Gastroesophageal sphincter (tissue), 4 donors: ENCODE measurements around the gene IKZF2. TPM values are rescaled to one million over a fixed set of nuclear protein-coding genes. Genes with fewer than 3 reads are reported as not detected.

Experiments
- ATAC-seq: fragments of 150-250 bp; one replicate; pipeline ENCODE4 v1.9.1; 2016; ENCODE audit warnings: mild to moderate bottlenecking, moderate library complexity
- H3K27ac ChIP-seq, 4 donors: fragments of 200-600 bp; sonication (generic) in 3 of 4; 1 replicate in 3 of 4; 2 replicates in 1 of 4; pipeline ENCODE4 v1.5.1; 2016 to 2019
- H3K27me3 ChIP-seq: fragments of 200-600 bp; sonication (generic); one replicate; pipeline ENCODE4 v1.5.1; 2019
- H3K36me3 ChIP-seq, 2 donors: fragments of 200-600 bp; sonication (generic); one replicate each; pipeline ENCODE4 v1.5.1; 2019; ENCODE audit warnings: control low read depth in 1 of 2
- H3K4me1 ChIP-seq, 3 donors: fragments of 200-600 bp; sonication (generic); 1 replicate in 2 of 3; 2 replicates in 1 of 3; pipeline ENCODE4 v1.5.1; 2016 to 2019; ENCODE audit warnings: control low read depth in 2 of 3
- H3K4me3 ChIP-seq, 2 donors: fragments of 200-600 bp; sonication (generic); one replicate each; pipeline ENCODE4 v1.5.1; 2019; ENCODE audit warnings: mild to moderate bottlenecking in 1 of 2, moderate library complexity in 1 of 2
- H3K9me3 ChIP-seq, 3 donors: fragments of 200-600 bp; sonication (generic); one replicate each; pipeline ENCODE4 v1.5.1; 2017 to 2019; ENCODE audit warnings: control low read depth in 2 of 3
- EP300 ChIP-seq: sonication (generic); formaldehyde crosslinking; IDR thresholded peaks from one replicate; pipeline ENCODE4 v1.6.1; 2017; ENCODE audit warnings: antibody characterized with exemption, mild to moderate bottlenecking
- POLR2A ChIP-seq, 2 donors: fragments of 450-650 bp; IDR thresholded peaks; one replicate each; pipeline ENCODE4 v1.6.1; 2017; ENCODE audit warnings: antibody characterized with exemption in 2 of 2, mild to moderate bottlenecking in 2 of 2, moderate library complexity in 1 of 2
- POLR2AphosphoS5 ChIP-seq: sonication (generic); formaldehyde crosslinking; IDR thresholded peaks from one replicate; pipeline ENCODE4 v1.6.1; 2017; ENCODE audit warnings: antibody characterized with exemption
- WGBS, 2 donors: methylation state at CpG; one replicate each; pipeline ENCODE4 v1.1.5; 2018; ENCODE audit warnings: low coverage in 1 of 2; 5-methylcytosine and 5-hydroxymethylcytosine counted together
- total RNA-seq, 4 donors: library from RNA; depleted of rRNA; stranded (reverse); fragments of >200 nt; gene quantifications; one replicate each; pipeline ENCODE4 v1.1.0, GENCODE V29; 2016
- TF ChIP-seq, protein P1 (sequence below), 4 experiments: fragments of 200-600 bp in 2 of 4; fragments of 450-650 bp in 2 of 4; sonication (generic) in 1 of 4; IDR thresholded peaks; one replicate each; pipeline ENCODE4 v1.5.1; 2017 to 2019; ENCODE audit warnings: antibody characterized with exemption in 4 of 4, mild to moderate bottlenecking in 2 of 4, moderate library complexity in 2 of 4

The IKZF2 gene
- total RNA-seq, 4 donors from 2014 or later, result 4.2 to 11.6 (median 9.6) TPM

DNA sequence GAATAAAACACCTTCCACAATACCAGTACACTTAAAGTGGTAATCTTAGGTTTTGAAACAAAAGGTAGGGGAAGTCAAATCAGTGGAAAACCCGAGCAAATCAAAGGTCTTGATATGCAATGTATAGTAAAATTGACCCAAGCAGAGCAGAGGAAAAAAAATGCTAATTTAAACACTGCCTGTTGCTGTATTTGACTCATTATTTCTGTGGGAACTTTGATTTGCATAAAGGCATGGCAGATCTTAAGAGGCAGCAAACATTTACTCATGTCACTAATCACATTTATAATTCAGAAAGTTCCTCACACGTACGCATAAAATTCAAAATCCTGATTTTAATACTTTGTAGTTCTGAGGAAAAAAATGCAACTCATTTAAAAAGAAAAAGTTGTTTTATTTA is 64.4 kb downstream of the IKZF2 start:
- TF ChIP-seq POLR2AphosphoS5 (no peak), POLR2A (IDR thresholded peaks at IDR 0.05) (no peak)
- TF ChIP-seq, protein P1, sequence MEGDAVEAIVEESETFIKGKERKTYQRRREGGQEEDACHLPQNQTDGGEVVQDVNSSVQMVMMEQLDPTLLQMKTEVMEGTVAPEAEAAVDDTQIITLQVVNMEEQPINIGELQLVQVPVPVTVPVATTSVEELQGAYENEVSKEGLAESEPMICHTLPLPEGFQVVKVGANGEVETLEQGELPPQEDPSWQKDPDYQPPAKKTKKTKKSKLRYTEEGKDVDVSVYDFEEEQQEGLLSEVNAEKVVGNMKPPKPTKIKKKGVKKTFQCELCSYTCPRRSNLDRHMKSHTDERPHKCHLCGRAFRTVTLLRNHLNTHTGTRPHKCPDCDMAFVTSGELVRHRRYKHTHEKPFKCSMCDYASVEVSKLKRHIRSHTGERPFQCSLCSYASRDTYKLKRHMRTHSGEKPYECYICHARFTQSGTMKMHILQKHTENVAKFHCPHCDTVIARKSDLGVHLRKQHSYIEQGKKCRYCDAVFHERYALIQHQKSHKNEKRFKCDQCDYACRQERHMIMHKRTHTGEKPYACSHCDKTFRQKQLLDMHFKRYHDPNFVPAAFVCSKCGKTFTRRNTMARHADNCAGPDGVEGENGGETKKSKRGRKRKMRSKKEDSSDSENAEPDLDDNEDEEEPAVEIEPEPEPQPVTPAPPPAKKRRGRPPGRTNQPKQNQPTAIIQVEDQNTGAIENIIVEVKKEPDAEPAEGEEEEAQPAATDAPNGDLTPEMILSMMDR (IDR thresholded peaks at IDR 0.05), result no peak
- Histone ChIP-seq H3K4me1 (peaks cover 0 to 30% (median 8%) of the 10 kb centered on the region in 3 donors), H3K4me3 (no peak overlapping the region), H3K27me3 (no peaks in the 10 kb centered on the region), H3K9me3 (no peaks in the 10 kb centered on the region), H3K36me3 (no peaks in the 10 kb centered on the region), H3K27ac (no peak overlapping the region)
- WGBS, 2 donors, result 88 to 94% methylated on average over 3 of the region's 3 CpGs
- no peak for ATAC-seq

DNA sequence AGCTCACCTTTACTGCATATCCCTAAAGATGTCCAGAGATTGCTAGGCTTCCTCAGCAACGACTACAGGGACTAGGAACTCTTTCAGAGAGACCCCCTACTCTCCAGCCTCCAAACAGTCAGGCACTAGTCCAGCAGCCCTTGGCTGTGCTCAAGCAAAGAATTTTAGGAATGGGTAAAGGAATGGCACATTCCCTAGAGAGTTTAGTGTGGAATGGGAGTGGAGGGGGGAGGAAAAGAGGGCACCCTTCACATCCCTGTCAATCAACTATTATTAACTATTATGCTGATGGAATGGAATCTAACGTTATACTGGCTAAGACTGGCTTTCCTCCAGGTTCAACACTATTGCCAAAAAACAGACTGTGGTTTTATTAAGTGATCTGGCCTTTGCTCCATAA is 64.8 kb downstream of the IKZF2 start:
- Histone ChIP-seq H3K4me1 (peaks cover 0 to 30% (median 8%) of the 10 kb centered on the region in 3 donors), H3K4me3 (no peak overlapping the region), H3K27me3 (no peaks in the 10 kb centered on the region), H3K27ac (peak overlapping the region in 1 of 4 donors; percentile 22), H3K36me3 (no peaks in the 10 kb centered on the region), H3K9me3 (no peaks in the 10 kb centered on the region)
- no peak for TF ChIP-seq EP300
- TF ChIP-seq POLR2A (IDR thresholded peaks at IDR 0.05), result no peak
- no peak for TF ChIP-seq POLR2AphosphoS5
- TF ChIP-seq, protein P1 (IDR thresholded peaks at IDR 0.05), result no peak
- ATAC-seq, result no peak
- WGBS, 2 donors, result 17 to 20% methylated on average over 2 of the region's 2 CpGs

DNA sequence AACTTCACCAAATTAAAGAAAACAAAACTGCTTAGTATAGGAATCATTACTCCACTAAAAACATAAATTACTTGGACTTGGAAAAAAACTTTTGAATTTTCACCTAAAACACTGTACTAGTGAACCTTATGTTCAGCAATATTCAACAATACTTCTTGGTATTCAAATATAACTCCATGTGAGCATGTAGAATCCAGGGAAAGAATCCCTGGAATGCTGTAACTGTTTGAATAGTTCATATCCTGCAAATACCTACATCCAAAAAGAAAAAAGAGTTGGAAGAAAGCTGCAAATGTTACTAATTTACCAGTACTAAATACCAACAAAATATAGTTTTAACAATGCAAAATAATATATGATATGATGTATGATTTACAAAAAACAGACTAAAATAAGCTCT is 65.4 kb downstream of the IKZF2 start:
- Histone ChIP-seq H3K36me3 (no peaks in the 10 kb centered on the region), H3K27ac (peak overlapping the region in 1 of 4 donors; percentile 22), H3K27me3 (no peaks in the 10 kb centered on the region), H3K9me3 (no peaks in the 10 kb centered on the region), H3K4me3 (no peak overlapping the region), H3K4me1 (peaks cover 0 to 30% (median 8%) of the 10 kb centered on the region in 3 donors)
- ATAC-seq, result no peak
- TF ChIP-seq POLR2AphosphoS5, result no peak
- TF ChIP-seq, protein P1 (IDR thresholded peaks at IDR 0.05), result no peak
- TF ChIP-seq EP300, result no peak
- TF ChIP-seq POLR2A (IDR thresholded peaks at IDR 0.05), result no peak

DNA sequence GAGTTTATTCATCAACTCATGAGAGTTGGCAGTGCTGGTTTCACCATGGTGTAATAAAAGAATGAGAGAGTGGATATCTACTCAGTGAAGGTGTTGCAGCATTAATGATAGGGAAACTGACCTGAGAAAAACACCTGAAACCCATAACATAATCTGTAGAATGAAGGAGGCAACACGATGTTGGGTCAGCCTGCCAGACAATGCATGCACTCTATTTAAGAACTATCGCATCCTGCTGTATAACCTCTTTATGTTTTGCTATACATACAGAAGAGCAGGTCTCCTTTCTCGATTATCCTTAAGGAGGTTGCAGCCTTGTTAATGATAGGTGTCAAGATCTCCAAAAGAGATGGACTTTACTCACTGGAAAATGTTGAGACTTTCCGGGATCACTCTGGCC is 65.9 kb downstream of the IKZF2 start:
- Histone ChIP-seq H3K9me3 (no peaks in the 10 kb centered on the region), H3K27me3 (no peaks in the 10 kb centered on the region), H3K27ac (no peak overlapping the region), H3K4me3 (no peak overlapping the region), H3K36me3 (no peaks in the 10 kb centered on the region), H3K4me1 (peaks cover 0 to 30% (median 8%) of the 10 kb centered on the region in 3 donors)
- WGBS, 2 donors, result 68 to 93% methylated on average over 3 to 4 of the region's 4 CpGs
- no peak for TF ChIP-seq POLR2AphosphoS5
- TF ChIP-seq, protein P1 (IDR thresholded peaks at IDR 0.05), result no peak
- TF ChIP-seq POLR2A (IDR thresholded peaks at IDR 0.05), result no peak
- no peak for TF ChIP-seq EP300
- no peak for ATAC-seq

DNA sequence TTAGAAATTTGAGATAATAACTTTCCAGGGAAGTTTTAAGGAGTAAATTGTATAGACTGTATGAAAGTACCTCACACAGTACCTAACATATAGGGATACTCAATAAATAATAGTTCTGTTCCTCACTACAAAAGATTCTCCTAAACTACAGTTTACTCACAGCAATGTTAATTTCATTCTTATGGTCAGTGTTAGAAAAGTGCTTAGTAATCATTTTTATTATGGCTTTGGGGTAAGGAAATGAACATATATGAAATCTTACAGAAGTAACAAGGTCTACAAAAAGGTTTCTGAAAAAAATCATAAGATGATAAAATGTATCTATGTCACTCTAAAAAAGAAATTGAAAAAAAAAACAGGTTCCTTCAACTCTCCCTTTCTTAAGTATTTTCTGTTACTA is 67.2 kb downstream of the IKZF2 start:
- H3K4me1 ChIP-seq, result peaks cover 0 to 30% (median 8%) of the 10 kb centered on the region in 3 donors
- H3K27me3 ChIP-seq, result no peaks in the 10 kb centered on the region
- no peak overlapping the region for H3K27ac ChIP-seq
- TF ChIP-seq EP300, result no peak
- TF ChIP-seq, protein P1 (IDR thresholded peaks at IDR 0.05), result no peak
- TF ChIP-seq POLR2AphosphoS5, result no peak
- TF ChIP-seq POLR2A (IDR thresholded peaks at IDR 0.05), result no peak
- no peaks in the 10 kb centered on the region for H3K36me3 ChIP-seq
- H3K9me3 ChIP-seq, result no peaks in the 10 kb centered on the region
- ATAC-seq, result no peak
- no peak overlapping the region for H3K4me3 ChIP-seq
